ENCODE results near the gene TMEM81.

TMEM81 gene

GRCh38 chr1:205084360-205084759 is at the start of gene TMEM81:
Gene TMEM81, minus strand, starts transcription at chr1:205084460. Its CDS starts 140 bp downstream, at chr1:205084320.
- DNase-seq: no peak

GRCh38 chr1:205133287-205133686 is 49.0 kb upstream of the TMEM81 start:
- DNase-seq: no peak

GRCh38 chr1:205129447-205130029 is 45.3 kb upstream of the TMEM81 start:
- DNase-seq: no peak

GRCh38 chr1:205128050-205128449 is 43.8 kb upstream of the TMEM81 start:
- DNase-seq: no peak

GRCh38 chr1:205127646-205128045 is 43.4 kb upstream of the TMEM81 start:
- DNase-seq: no peak

GRCh38 chr1:205124726-205125125 is 40.5 kb upstream of the TMEM81 start:
- DNase-seq: no peak

- DNase-seq: no peak
Measured at GRCh38 chr1:205122489-205122882, 38.2 kb upstream of the TMEM81 start.

GRCh38 chr1:205121660-205122488 is 37.6 kb upstream of the TMEM81 start, which contains the start of gene RBBP5:
Gene RBBP5, minus strand, starts transcription at chr1:205121978. Its CDS starts 105 bp downstream, at chr1:205121873.
- DNase-seq: peak; percentile 88 to 94

GRCh38 chr1:205118752-205119151 is 34.5 kb upstream of the TMEM81 start:
- DNase-seq: no peak

- no peak for DNase-seq
Measured at GRCh38 chr1:205111354-205111753, 27.1 kb upstream of the TMEM81 start.

GRCh38 chr1:205109711-205110110 is 25.5 kb upstream of the TMEM81 start:
- DNase-seq: no peak

- no peak for DNase-seq
Measured at GRCh38 chr1:205109269-205109668, 25.0 kb upstream of the TMEM81 start.

GRCh38 chr1:205108464-205108863 is 24.2 kb upstream of the TMEM81 start:
- DNase-seq: no peak

GRCh38 chr1:205107327-205107726 is 23.1 kb upstream of the TMEM81 start:
- DNase-seq: no peak

GRCh38 chr1:205102404-205102803 is 18.1 kb upstream of the TMEM81 start:
- no peak for DNase-seq

- DNase-seq: no peak
Measured at GRCh38 chr1:205098242-205098641, 14.0 kb upstream of the TMEM81 start.

- DNase-seq: no peak
Measured at GRCh38 chr1:205095422-205095821, 11.2 kb upstream of the TMEM81 start.

- DNase-seq: no peak
Measured at GRCh38 chr1:205091043-205091740, 6.9 kb upstream of the TMEM81 start.

- DNase-seq: no peak
Measured at GRCh38 chr1:205088341-205088740, 4.1 kb upstream of the TMEM81 start.

GRCh38 chr1:205082431-205082830 is 1.8 kb downstream of the TMEM81 start:
- no peak for DNase-seq

GRCh38 chr1:205077934-205078311 is 6.3 kb downstream of the TMEM81 start:
- DNase-seq: no peak

GRCh38 chr1:205077158-205077933 is 6.9 kb downstream of the TMEM81 start:
- no peak for DNase-seq

GRCh38 chr1:205076245-205076761 is 8.0 kb downstream of the TMEM81 start:
- DNase-seq: no peak
